Tongue (tissue), 2 donors: ENCODE data around the gene ARHGAP28. TPM values are rescaled to one million over a fixed set of nuclear protein-coding genes. Genes with fewer than 3 reads are reported as not detected.

ENCODE experiments used
- DNase-seq: peaks from one replicate; pipeline ENCODE4 v3.0.0-alpha.2; 2015
- total RNA-seq: library from RNA; depleted of rRNA; stranded (reverse); fragments of >200 nt; gene quantifications from one replicate; pipeline ENCODE4 v1.2.3, GENCODE V29; 2014

The ARHGAP28 gene
- total RNA-seq: 26.0 TPM

- DNase-seq: peak; percentile 98
Observed at GRCh38 chr18:6729247-6730091, at the start of gene ARHGAP28. ARHGAP28 (plus strand) TSS chr18:6729716; CDS start chr18:6729822, 106 bp downstream.

GRCh38 chr18:6681331-6681875 is 48.1 kb upstream of the ARHGAP28 start:
- no peak for DNase-seq

- DNase-seq: peak; percentile 21
Observed at GRCh38 chr18:6682437-6683111, 46.9 kb upstream of the ARHGAP28 start.

- no peak for DNase-seq
Observed at GRCh38 chr18:6683112-6683876, 46.2 kb upstream of the ARHGAP28 start.

- DNase-seq: no peak
Observed at GRCh38 chr18:6687676-6688075, 41.8 kb upstream of the ARHGAP28 start.

GRCh38 chr18:6708890-6709289 is 20.6 kb upstream of the ARHGAP28 start:
- no peak for DNase-seq

GRCh38 chr18:6711467-6711866 is 18.0 kb upstream of the ARHGAP28 start:
- no peak for DNase-seq

GRCh38 chr18:6712401-6712800 is 17.1 kb upstream of the ARHGAP28 start:
- DNase-seq: no peak

GRCh38 chr18:6714010-6714409 is 15.5 kb upstream of the ARHGAP28 start:
- no peak for DNase-seq

GRCh38 chr18:6718267-6718666 is 11.2 kb upstream of the ARHGAP28 start:
- no peak for DNase-seq

GRCh38 chr18:6719098-6719846 is 10.2 kb upstream of the ARHGAP28 start:
- no peak for DNase-seq

- DNase-seq: no peak
Observed at GRCh38 chr18:6719910-6720683, 9.4 kb upstream of the ARHGAP28 start.

- DNase-seq: no peak
Observed at GRCh38 chr18:6721755-6722154, 7.8 kb upstream of the ARHGAP28 start.

- peak; percentile 87 for DNase-seq
Observed at GRCh38 chr18:6722690-6723089, 6.8 kb upstream of the ARHGAP28 start.

GRCh38 chr18:6724331-6724730 is 5.2 kb upstream of the ARHGAP28 start:
- DNase-seq: no peak

GRCh38 chr18:6728331-6728730 is 1.2 kb upstream of the ARHGAP28 start:
- no peak for DNase-seq

- no peak for DNase-seq
Observed at GRCh38 chr18:6728809-6729246, 688 bp upstream of the ARHGAP28 start.

- DNase-seq: no peak
Observed at GRCh38 chr18:6730416-6731221, 1.1 kb downstream of the ARHGAP28 start.

- peak; percentile 95 for DNase-seq
Observed at GRCh38 chr18:6731222-6731596, 1.7 kb downstream of the ARHGAP28 start.

- DNase-seq: no peak
Observed at GRCh38 chr18:6732952-6733351, 3.4 kb downstream of the ARHGAP28 start.
